H1 (cell line): ENCODE data around the gene TMEM212. TPM values are rescaled to one million over a fixed set of nuclear protein-coding genes. Genes with fewer than 3 reads are reported as not detected.
A peak's percentile ranks its signal among the peaks of the same experiment; 100 is the strongest.

Experiments used
- CTCF ChIA-PET: fragments of 300-600 bp; sonication (Branson Sonifier 250); formaldehyde crosslinking; loops from one replicate; lab custom pipeline; 2021; ENCODE audit not compliant: partially characterized antibody; lab: Charles Lee
- POLR2A ChIA-PET: fragments of 300-600 bp; sonication (Branson Sonifier 250); formaldehyde crosslinking; loops from one replicate; lab custom pipeline; 2021; ENCODE audit warnings: inconsistent platforms; ENCODE audit not compliant: partially characterized antibody; lab: Charles Lee
- DNase-seq, 2 experiments: peaks; one replicate each; pipeline versions ENCODE4 v3.0.0 to v3.0.0-alpha.2; 2010 to 2022; ENCODE audit warnings: low spot score in 2 of 2, low read depth in 1 of 2, mixed read lengths in 1 of 2
- FAIRE-seq: peaks from 2 replicates; lab custom pipeline; 2011; peaks lifted over from hg19 to GRCh38; lab: Jason Lieb, UNC
- H2AFZ ChIP-seq: 2 replicates; pipeline ENCODE4 v1.8.1; 2012; ENCODE audit warnings: low read length, inconsistent platforms
- H2AK5ac ChIP-seq: 2 replicates; pipeline ENCODE4 v1.6.1; 2013; ENCODE audit warnings: low read depth, low read length
- H2BK120ac ChIP-seq: replicated peaks from 2 replicates; pipeline ENCODE3; 2013; ENCODE audit warnings: low read depth, low read length, inconsistent platforms
- H2BK12ac ChIP-seq: 2 replicates; pipeline ENCODE4 v1.6.1; 2013; ENCODE audit warnings: low read depth, low read length
- H2BK15ac ChIP-seq: 2 replicates; pipeline ENCODE4 v1.6.1; 2013; ENCODE audit warnings: low read length
- H2BK20ac ChIP-seq: 2 replicates; pipeline ENCODE4 v1.6.1; 2013; ENCODE audit warnings: low read length
- H2BK5ac ChIP-seq: 2 replicates; pipeline ENCODE4 v1.6.1; 2013; ENCODE audit warnings: low read depth, low read length
- H3K14ac ChIP-seq: 2 replicates; pipeline ENCODE4 v1.6.1; 2013; ENCODE audit warnings: inconsistent platforms; ENCODE audit not compliant: insufficient read length
- H3K18ac ChIP-seq: 2 replicates; pipeline ENCODE4 v1.6.1; 2013; ENCODE audit warnings: low read length; ENCODE audit errors: extremely low read depth
- H3K23ac ChIP-seq: 2 replicates; pipeline ENCODE4 v1.6.1; 2013; ENCODE audit warnings: inconsistent platforms; ENCODE audit not compliant: insufficient read length
- H3K23me2 ChIP-seq: 2 replicates; pipeline ENCODE4 v1.6.1; 2013; ENCODE audit warnings: low read depth, low read length
- H3K27ac ChIP-seq: 2 replicates; pipeline ENCODE4 v1.6.1; 2011; ENCODE audit warnings: low read depth, low read length, inconsistent platforms
- H3K27me3 ChIP-seq, 4 experiments: replicated peaks in 1 of 4; 1 replicate in 1 of 4; 2 replicates in 3 of 4; pipeline versions ENCODE4 v1.6.1 to v1.8.1; 2011 to 2013; ENCODE audit warnings: low read length in 3 of 4, mild to moderate bottlenecking in 3 of 4, inconsistent platforms in 2 of 4, mixed read lengths in 2 of 4, moderate library complexity in 1 of 4; ENCODE audit not compliant: control insufficient read depth in 3 of 4, insufficient read depth in 3 of 4; ENCODE audit errors: extremely low read depth in 1 of 4
- H3K36me3 ChIP-seq, 4 experiments: 2 replicates each; pipeline versions ENCODE4 v1.6.1 to v1.8.1; 2011 to 2013; ENCODE audit warnings: mild to moderate bottlenecking in 4 of 4, low read length in 3 of 4, moderate library complexity in 2 of 4, control low read depth in 1 of 4, inconsistent platforms in 1 of 4; ENCODE audit not compliant: insufficient read depth in 4 of 4, control insufficient read depth in 2 of 4
- H3K4ac ChIP-seq: replicated peaks from 2 replicates; pipeline ENCODE3; 2013; ENCODE audit warnings: low read length, low read depth, mixed read lengths, inconsistent platforms; ENCODE audit not compliant: insufficient read length
- H3K4me1 ChIP-seq, 4 experiments: replicated peaks in 1 of 4; 1 replicate in 1 of 4; 2 replicates in 3 of 4; pipeline versions ENCODE4 v1.6.1 to v1.8.1; 2011 to 2013; ENCODE audit warnings: low read length in 3 of 4, inconsistent platforms in 2 of 4, mixed read lengths in 1 of 4; ENCODE audit not compliant: insufficient read depth in 4 of 4, control insufficient read depth in 3 of 4
- H3K4me2 ChIP-seq, 2 experiments: 2 replicates each; pipeline versions ENCODE4 v1.6.1 to v1.8.1; 2011 to 2013; ENCODE audit warnings: low read depth in 2 of 2, low read length in 2 of 2, control low read depth in 1 of 2, inconsistent platforms in 1 of 2, mild to moderate bottlenecking in 1 of 2; ENCODE audit not compliant: insufficient read depth in 1 of 2
- H3K4me3 ChIP-seq, 4 experiments: fragments of 200-600, 300-600 bp in 1 of 4; sonication (generic), shearing (Covaris generic), sonication (Bioruptor Twin) in 1 of 4; 2 replicates each; pipeline versions ENCODE4 v1.5.1 to v1.8.1; 2011 to 2016; ENCODE audit warnings: low read length in 4 of 4, low read depth in 3 of 4, control low read depth in 2 of 4, inconsistent platforms in 2 of 4, mild to moderate bottlenecking in 2 of 4, mixed read lengths in 1 of 4, moderate library complexity in 1 of 4; ENCODE audit not compliant: insufficient read depth in 2 of 4; ENCODE audit errors: extremely low read depth in 1 of 4
- H3K56ac ChIP-seq: replicated peaks from 2 replicates; pipeline ENCODE3; 2013; ENCODE audit warnings: low read depth, mild to moderate bottlenecking, mixed read lengths, low read length, inconsistent platforms; ENCODE audit not compliant: insufficient read length
- H3K79me1 ChIP-seq: 2 replicates; pipeline ENCODE4 v1.6.1; 2013; ENCODE audit warnings: low read depth, low read length, control low read depth
- H3K79me2 ChIP-seq, 2 experiments: 2 replicates each; pipeline versions ENCODE4 v1.6.1 to v1.8.1; 2012 to 2013; ENCODE audit warnings: low read length in 2 of 2, mild to moderate bottlenecking in 2 of 2, inconsistent platforms in 1 of 2; ENCODE audit not compliant: insufficient read depth in 2 of 2, control insufficient read depth in 1 of 2
- H3K9ac ChIP-seq, 4 experiments: replicated peaks in 1 of 4; 1 replicate in 1 of 4; 2 replicates in 3 of 4; pipeline versions ENCODE4 v1.6.1 to v1.8.1; 2011 to 2013; ENCODE audit warnings: low read depth in 3 of 4, low read length in 3 of 4, control low read depth in 2 of 4, mild to moderate bottlenecking in 2 of 4, moderate library complexity in 2 of 4, inconsistent platforms in 1 of 4; ENCODE audit errors: extremely low read depth in 1 of 4
- H3K9me3 ChIP-seq, 2 experiments: 2 replicates each; pipeline versions ENCODE4 v1.6.1 to v1.8.1; 2012 to 2013; ENCODE audit warnings: mild to moderate bottlenecking in 2 of 2, moderate library complexity in 2 of 2, control low read depth in 1 of 2, inconsistent platforms in 1 of 2, low read depth in 1 of 2, low read length in 1 of 2, mixed read lengths in 1 of 2; ENCODE audit not compliant: insufficient read depth in 2 of 2
- H4K20me1 ChIP-seq, 2 experiments: replicated peaks in 1 of 2; 2 replicates each; pipeline versions ENCODE3 to v1.8.1; 2011 to 2013; ENCODE audit warnings: inconsistent platforms in 2 of 2, low read length in 2 of 2, mild to moderate bottlenecking in 1 of 2; ENCODE audit not compliant: insufficient read depth in 2 of 2, control insufficient read depth in 1 of 2
- H4K5ac ChIP-seq: 2 replicates; pipeline ENCODE4 v1.6.1; 2013; ENCODE audit warnings: low read length, low read depth, mixed read lengths, inconsistent platforms; ENCODE audit not compliant: insufficient read length
- H4K8ac ChIP-seq: 2 replicates; pipeline ENCODE4 v1.8.0; 2013; ENCODE audit warnings: mild to moderate bottlenecking, moderate library complexity, low read length, inconsistent platforms; ENCODE audit not compliant: insufficient read depth; ENCODE audit errors: extremely low read depth
- H4K91ac ChIP-seq: replicated peaks from 2 replicates; pipeline ENCODE3; 2013; ENCODE audit warnings: low read length, mixed read lengths, inconsistent platforms; ENCODE audit not compliant: insufficient read length
- NRF1 ChIP-seq: IDR thresholded peaks from 2 replicates; pipeline ENCODE4 v1.6.1; 2011; ENCODE audit warnings: mild to moderate bottlenecking, low read depth, low read length, improper control_type of control experiment
- RAD21 ChIP-seq, 2 experiments: IDR thresholded peaks in 1 of 2; conservative IDR thresholded peaks in 1 of 2; 2 replicates each; pipeline ENCODE4 v1.6.1; 2011; ENCODE audit warnings: low read depth in 2 of 2, low read length in 2 of 2, improper control_type of control experiment in 1 of 2, inconsistent platforms in 1 of 2, mild to moderate bottlenecking in 1 of 2, moderate library complexity in 1 of 2
- WGBS, 2 experiments: shearing (Covaris generic) in 1 of 2; methylation state at CpG; one replicate each; pipeline versions ENCODE4 v1.1.6 to v1.1.7; 2013 to 2015; ENCODE audit warnings: low lambda C conversion rate in 2 of 2, mixed read lengths in 2 of 2, inconsistent platforms in 1 of 2, low coverage in 1 of 2, missing lambda C conversion rate in 1 of 2; ENCODE audit not compliant: insufficient replicate concordance in 2 of 2, insufficient coverage in 1 of 2, insufficient read length in 1 of 2; ENCODE audit errors: extremely low coverage in 1 of 2, missing lambda C conversion rate in 1 of 2; 5-methylcytosine and 5-hydroxymethylcytosine counted together
- polyA plus RNA-seq, 7 experiments: library from polyadenylated mRNA; depleted of rRNA in 3 of 7; stranded (reverse) in 5 of 7; unstranded in 2 of 7; fragments of >200 nt in 5 of 7; fragments of 200-250 nt in 2 of 7; gene quantifications; 1 replicate in 5 of 7; 2 replicates in 1 of 7; 4 replicates in 1 of 7; pipeline versions ENCODE4 v1.2.1 to v1.2.3, GENCODE V29; 2011 to 2013; ENCODE audit warnings: missing spikeins in 2 of 7, mixed read lengths in 2 of 7
- total RNA-seq: library from RNA; stranded (reverse); fragmentation: NEBNext Ultra II Directional; extraction: Animal tissue kit (Norgen Biotek cat#: 25700); gene quantifications from 2 replicates; pipeline ENCODE4 v1.2.1, GENCODE V29; 2021
- TF ChIP-seq, protein P1 (sequence below), 3 experiments: IDR thresholded peaks; 1 replicate in 2 of 3; 2 replicates in 1 of 3; pipeline versions ENCODE4 v1.5.1 to v1.6.1; 2011; ENCODE audit warnings: low read length in 3 of 3, mild to moderate bottlenecking in 3 of 3, inconsistent platforms in 2 of 3, low read depth in 1 of 3, moderate library complexity in 1 of 3; ENCODE audit not compliant: insufficient read depth in 1 of 3; ENCODE audit errors: control extremely low read depth in 1 of 3

TMEM212 gene
- total and polyA plus RNA-seq, 2 of the 8 experiments (the other 6 are each of a cell fraction or from before 2014, with no cell fraction given) = not detected

DNA sequence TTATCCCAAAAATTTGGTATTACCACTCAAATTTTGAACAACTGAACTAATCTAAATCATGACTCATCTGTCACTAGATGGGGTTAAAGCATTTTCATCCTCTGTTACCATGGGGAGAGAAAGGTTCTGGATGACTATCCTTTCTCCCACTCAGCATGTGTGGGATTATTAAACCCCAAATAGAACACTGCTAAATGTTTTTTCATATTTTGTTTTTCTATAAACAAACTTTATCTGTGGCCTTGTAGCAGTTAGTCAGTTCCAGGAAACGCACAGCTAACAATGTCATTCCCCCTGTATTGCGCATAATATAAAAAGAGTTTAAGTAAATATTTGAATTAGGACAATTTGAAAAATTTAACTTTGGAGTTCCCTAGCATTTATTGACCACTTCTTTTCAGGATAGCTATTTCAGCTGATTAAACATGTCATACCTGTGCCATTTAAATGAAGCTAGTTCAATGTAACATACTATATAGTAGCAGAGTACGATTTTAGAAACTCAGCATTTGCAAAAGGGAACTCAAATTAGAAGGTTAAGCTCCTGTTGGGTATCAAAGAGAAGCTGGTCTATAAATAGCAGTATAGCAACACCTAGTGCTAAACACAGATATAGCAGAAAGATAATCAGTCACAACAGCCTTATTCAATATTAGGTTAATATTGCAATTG, 9.2 kb upstream of the TMEM212 start:
- H3K9me3 ChIP-seq = no peaks in the 10 kb centered on the region
- H3K9ac ChIP-seq = no peak overlapping the region
- no peak overlapping the region for H3K56ac ChIP-seq
- H3K18ac ChIP-seq = no peak overlapping the region
- no peak overlapping the region for H2AK5ac ChIP-seq
- H3K36me3 ChIP-seq = no peaks in the 10 kb centered on the region
- H3K4ac ChIP-seq = no peak overlapping the region
- peaks cover 0 to 4% (median 2%) of the 10 kb centered on the region in 4 experiments; a peak in 4 of 7 replicates for H3K4me1 ChIP-seq
- no peak overlapping the region for H2BK20ac ChIP-seq
- H3K14ac ChIP-seq = no peak overlapping the region
- no peak overlapping the region for H3K4me2 ChIP-seq
- H3K79me2 ChIP-seq = no peaks in the 10 kb centered on the region
- WGBS, 2 experiments = 85% methylated on average over 3 of the region's 3 CpGs; no CpG with 5 or more reads in 1 of the 2 experiments
- H4K8ac ChIP-seq = no peak overlapping the region
- no peak overlapping the region for H2BK15ac ChIP-seq
- H2AFZ ChIP-seq = peak overlapping the region; percentile 42; the same call in 1 of the 2 replicates
- TF ChIP-seq NRF1 (no peak), RAD21 (IDR thresholded peaks at IDR 0.05 in 1 of 2, conservative IDR thresholded peaks at IDR 0.05 in 1 of 2; ENCODE audit: low read depth in 2 of 2, low read length in 2 of 2) (peak; percentile 65)
- TF ChIP-seq, protein P1, sequence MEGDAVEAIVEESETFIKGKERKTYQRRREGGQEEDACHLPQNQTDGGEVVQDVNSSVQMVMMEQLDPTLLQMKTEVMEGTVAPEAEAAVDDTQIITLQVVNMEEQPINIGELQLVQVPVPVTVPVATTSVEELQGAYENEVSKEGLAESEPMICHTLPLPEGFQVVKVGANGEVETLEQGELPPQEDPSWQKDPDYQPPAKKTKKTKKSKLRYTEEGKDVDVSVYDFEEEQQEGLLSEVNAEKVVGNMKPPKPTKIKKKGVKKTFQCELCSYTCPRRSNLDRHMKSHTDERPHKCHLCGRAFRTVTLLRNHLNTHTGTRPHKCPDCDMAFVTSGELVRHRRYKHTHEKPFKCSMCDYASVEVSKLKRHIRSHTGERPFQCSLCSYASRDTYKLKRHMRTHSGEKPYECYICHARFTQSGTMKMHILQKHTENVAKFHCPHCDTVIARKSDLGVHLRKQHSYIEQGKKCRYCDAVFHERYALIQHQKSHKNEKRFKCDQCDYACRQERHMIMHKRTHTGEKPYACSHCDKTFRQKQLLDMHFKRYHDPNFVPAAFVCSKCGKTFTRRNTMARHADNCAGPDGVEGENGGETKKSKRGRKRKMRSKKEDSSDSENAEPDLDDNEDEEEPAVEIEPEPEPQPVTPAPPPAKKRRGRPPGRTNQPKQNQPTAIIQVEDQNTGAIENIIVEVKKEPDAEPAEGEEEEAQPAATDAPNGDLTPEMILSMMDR (IDR thresholded peaks at IDR 0.05; ENCODE audit: control extremely low read depth in 1 of 3, insufficient read depth in 1 of 3, low read depth in 1 of 3, low read length in 3 of 3) = peak in 2 of 3 experiments; percentile 16 to 54; a peak in 2 of 4 replicates
- POLR2A ChIA-PET = no interaction called here
- no peak overlapping the region for H3K4me3 ChIP-seq
- H4K20me1 ChIP-seq = no peaks in the 10 kb centered on the region
- CTCF ChIA-PET = interaction anchor here (0.5 to 3.1 kb wide), 18 partner anchors 9 to 1189 kb away, joined by 3 to 7 read pairs (median 4); partner anchors contain the start of gene PLD1
- no peak for DNase-seq
- no peak overlapping the region for H2BK120ac ChIP-seq
- H2BK5ac ChIP-seq = no peak overlapping the region
- no peak for FAIRE-seq
- H3K23ac ChIP-seq = no peak overlapping the region
- H4K5ac ChIP-seq = no peak overlapping the region
- no peak overlapping the region for H3K27ac ChIP-seq
- H2BK12ac ChIP-seq = no peak overlapping the region
- H4K91ac ChIP-seq = no peak overlapping the region
- no peaks in the 10 kb centered on the region for H3K79me1 ChIP-seq
- H3K27me3 ChIP-seq = no peaks in the 10 kb centered on the region
- no peaks in the 10 kb centered on the region for H3K23me2 ChIP-seq
